HuH-7 (cell line): ENCODE measurements around the gene GPLD1.
"Not testable (repeated sequence)": the region's sequence is repeated elsewhere in the genome, so short reads cannot be mapped to it uniquely, and the experiment has no call there.

Experiments used
- DNase-seq: peaks from one replicate; pipeline ENCODE4 v3.0.0; 2011; ENCODE audit warnings: low spot score

The GPLD1 gene

DNA sequence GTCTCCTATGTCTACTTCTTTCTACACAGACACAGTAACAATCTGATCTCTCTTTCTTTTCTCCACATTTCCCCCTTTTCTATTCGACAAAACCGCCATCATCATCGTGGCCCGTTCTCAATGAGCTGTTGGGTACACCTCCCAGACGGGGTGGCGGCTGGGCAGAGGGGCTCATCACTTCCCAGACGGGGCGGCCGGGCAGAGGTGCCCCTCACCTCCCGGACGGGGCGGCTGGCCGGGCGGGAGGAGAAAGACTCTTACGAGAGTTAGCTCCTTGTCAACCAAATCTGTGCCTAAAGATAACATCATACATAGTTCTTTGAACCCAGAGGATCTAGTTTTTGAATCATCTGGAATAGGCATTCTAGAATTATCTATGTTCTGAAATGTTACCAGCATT, 74.8 kb downstream of the GPLD1 start:
- DNase-seq = not testable (repeated sequence)

DNA sequence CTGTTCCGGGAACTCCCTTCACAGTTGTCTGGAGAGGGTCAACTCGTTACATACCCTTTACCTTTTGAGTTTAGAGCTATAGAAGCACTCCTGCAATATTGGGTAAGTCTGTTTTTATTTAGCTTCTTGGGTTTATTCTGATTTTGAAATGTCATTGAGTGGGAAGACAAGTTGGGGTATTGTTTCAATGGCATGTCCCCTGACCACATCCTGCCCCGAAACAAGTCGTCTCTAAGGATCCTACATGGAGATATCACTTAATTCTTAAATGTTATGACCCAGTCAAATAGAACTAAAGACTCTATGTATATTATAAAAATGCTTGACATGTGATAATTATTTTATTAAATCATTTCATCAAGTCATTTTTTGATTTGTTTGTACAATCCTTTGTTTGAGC, 77.1 kb downstream of the GPLD1 start:
- DNase-seq = no peak

DNA sequence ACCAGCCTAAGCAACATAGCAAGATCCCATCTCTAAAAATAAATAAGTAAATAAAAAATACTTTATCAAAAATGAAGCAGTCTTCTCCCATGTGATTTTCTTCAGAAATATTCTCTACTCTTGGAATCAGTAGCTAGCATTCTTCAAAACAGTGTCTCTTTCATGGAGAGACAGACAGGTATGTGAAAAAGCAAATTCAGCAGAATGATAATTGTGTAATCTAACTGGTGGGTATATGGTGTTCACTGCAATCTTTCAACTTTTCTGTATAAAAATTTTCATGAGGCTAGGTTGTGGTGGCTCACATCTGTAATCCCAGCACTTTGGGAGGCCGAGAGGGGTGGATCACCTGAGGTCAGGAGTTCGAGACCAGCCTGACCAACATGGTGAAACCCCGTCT, 78.8 kb downstream of the GPLD1 start:
- no peak for DNase-seq

DNA sequence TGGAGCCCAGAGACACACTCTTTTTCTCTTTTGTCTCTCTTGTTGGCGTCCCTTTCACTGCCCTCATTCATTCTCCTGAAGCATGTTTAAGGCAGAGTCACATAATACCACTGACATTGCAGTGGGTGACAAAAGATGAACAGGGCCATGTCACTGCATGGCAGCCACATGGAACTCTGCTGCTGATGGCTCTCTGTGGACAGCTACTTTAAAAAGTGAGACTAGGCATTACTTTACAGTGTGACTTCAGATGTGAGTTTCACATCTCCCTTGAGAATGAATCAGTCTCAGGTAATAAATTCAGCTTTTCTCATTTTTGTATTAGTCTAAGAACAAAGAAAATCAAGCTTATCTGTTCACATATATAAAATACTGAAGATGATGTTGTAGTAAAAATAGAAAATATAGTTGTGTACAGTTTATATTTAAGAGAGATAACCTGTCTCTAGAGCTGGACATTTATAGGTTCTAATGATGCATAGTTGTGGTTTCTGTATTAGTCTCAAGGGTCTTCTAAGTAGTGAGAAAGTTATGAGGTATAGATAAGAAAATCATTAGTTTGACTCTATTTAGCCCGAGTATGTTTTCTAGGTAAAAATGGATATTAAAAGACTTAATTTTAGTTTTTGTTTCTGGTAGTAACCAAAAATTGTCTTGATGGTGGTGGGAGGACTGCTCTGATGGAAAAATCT, 80.5 kb downstream of the GPLD1 start:
- DNase-seq = no peak

DNA sequence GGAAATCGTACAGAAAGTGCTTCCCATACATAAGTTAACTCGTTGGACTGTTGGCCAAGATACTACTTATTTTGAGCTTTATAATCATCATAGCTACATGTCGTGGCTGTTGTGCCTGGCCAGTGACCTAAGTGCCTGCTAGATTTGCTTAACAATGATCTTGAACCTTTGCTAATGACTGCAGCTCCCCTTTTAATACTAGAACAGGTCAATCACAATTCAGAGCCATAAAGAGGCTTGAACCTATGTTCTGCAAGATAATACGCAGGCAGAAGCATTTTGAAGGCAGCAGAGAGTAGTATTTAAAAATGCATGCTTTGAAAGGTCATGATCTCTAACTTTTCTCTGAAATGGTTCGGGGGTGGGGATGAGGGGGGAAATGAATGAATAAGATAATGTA, 84.1 kb downstream of the GPLD1 start:
- no peak for DNase-seq

DNA sequence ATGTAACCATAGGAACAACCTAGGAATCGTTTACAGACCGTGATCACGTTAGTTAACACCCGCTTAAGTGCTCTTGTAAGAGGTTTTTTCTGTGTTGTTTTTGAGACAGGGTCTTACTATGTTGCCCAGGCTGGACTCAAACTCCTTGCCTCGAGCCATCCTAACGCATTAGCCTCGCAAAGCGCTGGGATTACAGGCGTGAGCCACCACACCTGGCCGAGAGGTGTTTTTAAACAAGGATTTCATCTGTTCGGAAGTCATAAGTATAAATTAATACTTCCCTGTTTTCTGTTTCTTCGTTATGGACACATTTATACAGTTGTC, 85.9 kb downstream of the GPLD1 start:
- DNase-seq = no peak

DNA sequence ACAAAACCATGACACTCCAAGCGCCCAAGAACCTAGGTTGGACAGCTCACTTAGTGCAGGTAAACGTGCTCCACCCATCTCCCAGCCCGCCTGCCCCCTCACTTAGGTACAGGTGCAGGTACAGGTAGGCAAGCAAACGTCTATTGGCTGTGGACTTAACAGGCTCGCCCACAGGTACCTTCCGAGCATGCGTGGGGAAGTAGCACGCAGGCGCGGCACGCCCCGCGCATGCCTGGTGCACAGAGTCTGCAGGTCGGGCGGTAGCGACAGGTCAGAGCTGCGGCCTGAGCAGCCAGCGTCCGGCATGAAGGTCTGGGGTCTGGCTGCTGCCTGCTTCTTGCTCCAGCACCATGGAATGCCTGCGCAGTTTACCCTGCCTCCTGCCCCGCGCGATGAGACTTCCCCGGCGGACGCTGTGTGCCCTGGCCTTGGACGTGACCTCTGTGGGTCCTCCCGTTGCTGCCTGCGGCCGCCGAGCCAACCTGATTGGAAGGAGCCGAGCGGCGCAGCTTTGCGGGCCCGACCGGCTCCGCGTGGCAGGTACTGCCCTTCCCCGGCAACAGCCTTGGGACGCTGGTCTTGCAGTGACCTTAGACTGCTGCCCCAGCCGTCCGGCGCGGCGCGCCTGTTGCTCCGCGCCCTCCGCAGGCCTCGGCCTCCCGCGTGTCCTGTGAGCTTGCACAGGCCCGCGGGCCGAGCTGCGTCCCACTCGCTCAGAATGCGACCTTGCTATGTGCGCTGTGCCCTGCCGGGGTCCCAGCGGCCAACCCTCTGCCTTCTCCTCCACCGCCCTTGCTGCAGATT, 86.5 kb downstream of the GPLD1 start, which contains the start of gene MRS2:
TSS of gene MRS2 (plus strand) at position 240 of the 804 bp plus-strand sequence. CDS start at position 351, 111 bp downstream.
- DNase-seq = peak; percentile 69

DNA sequence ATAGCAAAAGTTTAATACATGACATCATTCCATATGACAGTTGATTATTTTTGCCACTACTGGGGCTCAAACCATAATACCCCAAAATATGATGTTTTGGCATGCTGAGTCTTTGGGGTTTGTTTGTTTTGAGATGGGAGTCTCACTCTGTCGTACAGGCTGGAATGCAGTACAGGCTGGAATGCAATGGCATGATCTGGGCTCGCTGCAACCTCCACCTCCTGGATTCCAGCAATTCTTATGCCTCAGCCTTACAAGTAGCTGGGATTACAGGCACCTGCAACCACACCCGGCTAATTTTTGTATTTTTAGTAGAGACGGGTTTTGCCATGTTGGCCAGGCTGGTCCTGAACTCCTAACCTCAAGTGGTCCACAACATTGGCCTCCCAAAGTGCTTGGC, 87.9 kb downstream of the GPLD1 start:
- no peak for DNase-seq

DNA sequence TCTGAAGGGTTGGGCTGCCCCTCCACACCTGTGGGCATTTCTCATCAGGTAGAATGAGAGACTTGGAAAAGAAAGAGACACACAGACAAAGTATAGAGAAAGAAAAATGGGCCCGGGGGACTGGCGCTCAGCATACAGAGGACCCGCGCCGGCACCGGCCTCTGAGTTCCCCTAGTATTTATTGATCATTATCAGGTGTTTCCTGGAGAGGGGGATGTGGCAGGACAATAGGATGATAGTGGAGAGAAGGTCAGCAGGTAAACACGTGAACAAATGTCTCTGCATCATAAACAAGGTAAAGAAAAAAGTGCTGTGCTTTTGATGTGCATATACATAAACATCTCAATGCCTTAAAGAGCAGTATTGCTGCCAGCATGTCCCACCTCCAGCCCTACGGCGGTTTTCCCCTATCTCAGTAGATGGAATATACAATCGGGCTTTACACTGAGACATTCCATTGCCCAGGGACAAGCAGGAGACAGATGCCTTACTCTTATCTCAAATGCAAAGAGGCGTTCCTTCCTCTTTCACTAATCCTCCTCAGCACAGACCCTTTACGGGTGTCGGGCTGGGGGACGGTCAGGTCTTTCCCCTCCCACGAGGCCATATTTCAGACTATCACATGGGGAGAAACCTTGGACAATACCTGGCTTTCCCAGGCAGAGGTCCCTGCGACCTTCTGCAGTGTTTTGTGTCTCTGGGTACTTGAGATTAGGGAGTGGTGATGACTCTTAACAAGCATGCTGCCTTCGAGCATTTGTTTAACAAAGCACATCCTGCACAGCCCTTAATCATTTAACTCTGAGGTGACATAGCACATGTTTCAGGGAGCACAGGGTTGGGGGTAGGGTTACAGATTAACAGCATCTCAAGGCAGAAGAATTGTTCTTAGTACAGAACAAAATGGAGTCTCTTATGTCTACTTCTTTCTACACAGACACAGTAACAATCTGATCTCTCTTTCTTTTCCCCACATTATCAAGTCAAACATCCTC, 89.0 kb downstream of the GPLD1 start:
- DNase-seq = not testable (repeated sequence)

DNA sequence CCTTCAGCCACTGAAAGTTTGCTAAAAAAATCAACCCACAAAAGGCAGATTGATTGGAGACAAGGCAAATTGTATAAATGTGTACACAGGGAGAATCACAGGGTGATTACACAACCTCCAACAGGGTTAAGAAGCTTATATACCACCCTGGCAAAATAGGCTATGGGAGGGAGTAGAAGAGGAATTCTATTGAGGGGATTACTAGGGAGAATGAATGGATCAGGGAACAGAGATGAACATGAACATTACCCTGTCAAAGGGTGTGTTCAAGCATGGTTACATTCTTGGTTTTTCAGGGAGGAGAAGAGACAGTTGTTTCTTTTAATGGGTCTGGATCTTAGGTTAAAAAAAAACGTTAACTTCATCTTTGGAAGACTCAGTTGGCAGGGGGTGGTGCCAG, 91.7 kb downstream of the GPLD1 start:
- no peak for DNase-seq

DNA sequence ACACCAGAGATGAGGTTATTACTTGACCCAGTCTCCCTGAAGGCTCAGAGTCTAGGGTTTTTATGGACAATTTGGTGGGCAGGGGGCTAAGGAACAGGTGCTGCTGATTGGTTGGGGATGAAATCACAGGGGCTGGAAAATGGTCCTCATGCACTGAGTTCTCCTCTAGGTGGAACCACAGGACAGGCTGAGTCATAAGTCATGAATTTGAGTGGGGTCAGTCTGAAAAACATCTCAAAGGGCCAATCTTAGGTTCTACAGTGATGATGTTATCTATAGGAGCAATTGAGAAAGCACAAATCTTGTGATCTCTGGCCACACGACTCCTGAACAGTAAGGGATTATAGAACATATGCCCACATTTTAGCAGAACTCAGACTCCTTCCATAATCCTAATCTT, 92.6 kb downstream of the GPLD1 start:
- DNase-seq = no peak

DNA sequence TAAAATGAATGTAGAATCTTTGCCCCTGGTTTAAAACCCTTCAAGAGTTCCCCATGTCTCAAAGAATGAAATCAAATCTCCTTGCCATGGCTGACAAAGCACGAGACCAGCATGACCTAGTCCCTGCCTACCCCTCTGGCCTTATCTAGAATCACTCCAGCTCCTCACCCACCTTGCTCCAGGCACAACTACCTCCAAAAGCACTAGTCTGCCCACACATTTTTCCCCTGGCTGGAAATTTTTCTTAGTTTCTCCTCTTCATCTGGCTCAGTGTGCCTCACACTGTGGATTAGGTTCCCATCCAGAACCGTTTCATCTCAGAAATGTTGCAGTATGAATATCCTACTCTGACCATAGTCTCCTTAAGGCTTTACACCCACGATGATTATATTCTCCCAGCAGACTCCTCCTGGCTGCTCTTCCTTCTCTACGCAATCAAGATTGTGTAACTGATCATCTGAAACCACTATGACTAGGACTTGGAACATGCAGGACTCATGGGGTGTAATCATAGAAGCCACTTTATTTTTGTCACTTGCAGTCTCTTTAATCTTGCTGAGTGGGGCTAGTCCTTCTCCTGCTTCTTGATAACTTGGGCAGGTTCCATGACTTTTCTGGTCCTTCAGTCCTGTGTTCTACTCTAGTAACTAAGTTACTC, 94.5 kb downstream of the GPLD1 start:
- no peak for DNase-seq

DNA sequence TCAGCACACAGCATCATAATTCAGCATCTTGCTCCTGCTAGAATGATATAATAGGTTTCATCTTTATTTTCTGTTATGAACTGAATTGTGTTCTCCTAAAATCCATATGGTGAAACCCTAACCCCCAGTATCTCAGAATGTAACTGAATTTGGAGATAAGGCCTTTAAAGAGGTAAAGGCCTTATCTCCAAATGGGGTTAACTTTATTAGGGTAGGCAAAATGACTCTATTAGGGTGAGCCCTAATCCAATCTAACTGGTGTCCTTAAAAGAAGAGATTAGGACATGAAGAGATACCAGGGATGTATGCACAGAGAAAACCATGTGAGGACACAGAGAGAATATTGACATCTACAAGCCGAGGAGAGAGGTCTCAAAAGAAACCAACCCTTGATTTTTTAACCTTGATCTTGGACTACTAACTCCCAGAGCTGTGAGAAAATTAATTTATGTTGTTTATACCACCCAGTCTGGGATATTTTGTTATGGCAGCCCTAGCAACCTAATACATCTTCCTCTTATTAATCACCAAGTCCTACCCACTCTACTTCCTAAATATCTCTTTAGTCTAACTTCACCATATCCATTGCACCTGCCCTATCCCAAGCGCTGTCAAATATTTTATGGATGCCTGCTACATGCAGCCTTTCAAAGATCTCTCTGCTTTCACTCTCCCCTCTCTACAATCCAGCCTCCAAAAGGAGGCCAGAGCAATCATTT, 95.2 kb downstream of the GPLD1 start:
- no peak for DNase-seq

DNA sequence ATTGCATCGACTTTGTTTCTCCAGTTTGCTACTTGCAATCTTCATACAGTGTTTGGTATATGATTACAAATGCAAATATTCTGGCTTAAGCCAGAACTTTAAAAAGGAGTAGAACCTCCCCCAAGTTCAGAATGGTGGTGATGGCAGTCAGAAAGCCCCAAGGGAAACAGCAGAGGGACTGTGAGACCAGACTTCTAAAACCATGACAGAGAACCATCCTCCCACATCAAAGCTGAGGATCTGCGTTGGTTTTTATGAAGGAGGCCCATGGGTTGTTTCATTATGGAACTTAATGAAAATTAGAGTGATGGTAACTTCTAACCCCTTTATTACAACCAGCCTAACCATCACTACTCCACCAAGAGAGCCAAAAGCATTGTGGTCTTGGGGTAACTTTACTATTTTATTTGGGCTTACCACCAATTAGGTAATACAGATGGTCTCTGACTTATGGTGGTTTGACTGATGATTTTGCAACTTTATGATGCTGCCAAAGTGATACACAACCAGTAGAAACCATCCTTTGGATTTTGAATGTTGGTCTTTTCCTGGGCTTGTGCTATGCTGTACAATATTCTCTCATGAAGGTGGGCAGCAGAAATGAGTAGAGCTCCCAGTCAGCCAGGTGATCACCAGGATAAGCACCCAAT, 97.5 kb downstream of the GPLD1 start:
- DNase-seq = no peak

DNA sequence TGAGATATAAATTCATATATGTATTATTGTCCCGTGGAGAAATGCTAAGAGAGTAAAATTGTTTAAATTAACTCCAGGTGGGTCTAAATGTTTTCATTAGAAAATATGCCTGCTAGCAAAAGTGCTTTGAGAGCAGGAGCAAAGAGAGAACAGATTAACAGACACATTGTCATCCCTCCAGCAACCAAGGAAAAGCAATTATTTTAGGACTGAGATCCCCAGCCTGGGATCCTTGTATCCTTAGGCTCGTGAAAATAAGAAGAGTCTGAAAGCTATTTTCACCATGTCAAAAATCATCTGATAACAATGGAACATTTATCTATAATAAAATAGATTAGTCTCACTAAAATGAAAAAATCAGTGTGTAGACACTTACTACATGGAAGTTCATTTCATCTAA, 98.2 kb downstream of the GPLD1 start:
- no peak for DNase-seq

DNA sequence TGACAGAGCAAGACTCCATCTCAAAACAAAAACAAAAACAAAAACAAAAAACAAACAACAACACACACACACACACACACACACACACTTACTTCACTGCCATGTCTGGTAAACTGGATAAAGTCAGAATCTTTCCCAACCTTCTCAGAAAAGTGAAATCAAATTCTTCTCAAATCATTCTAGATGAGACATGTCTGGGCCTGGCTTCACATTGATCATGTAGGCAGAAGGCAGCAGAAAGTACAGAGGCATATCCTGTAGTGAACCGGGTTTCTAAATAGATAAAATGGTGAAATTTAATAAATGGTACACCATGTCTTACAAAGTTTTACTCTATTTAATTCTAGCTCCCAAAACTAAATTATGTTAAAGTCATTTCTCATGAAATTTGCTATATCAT, 101.6 kb downstream of the GPLD1 start:
- no peak for DNase-seq

DNA sequence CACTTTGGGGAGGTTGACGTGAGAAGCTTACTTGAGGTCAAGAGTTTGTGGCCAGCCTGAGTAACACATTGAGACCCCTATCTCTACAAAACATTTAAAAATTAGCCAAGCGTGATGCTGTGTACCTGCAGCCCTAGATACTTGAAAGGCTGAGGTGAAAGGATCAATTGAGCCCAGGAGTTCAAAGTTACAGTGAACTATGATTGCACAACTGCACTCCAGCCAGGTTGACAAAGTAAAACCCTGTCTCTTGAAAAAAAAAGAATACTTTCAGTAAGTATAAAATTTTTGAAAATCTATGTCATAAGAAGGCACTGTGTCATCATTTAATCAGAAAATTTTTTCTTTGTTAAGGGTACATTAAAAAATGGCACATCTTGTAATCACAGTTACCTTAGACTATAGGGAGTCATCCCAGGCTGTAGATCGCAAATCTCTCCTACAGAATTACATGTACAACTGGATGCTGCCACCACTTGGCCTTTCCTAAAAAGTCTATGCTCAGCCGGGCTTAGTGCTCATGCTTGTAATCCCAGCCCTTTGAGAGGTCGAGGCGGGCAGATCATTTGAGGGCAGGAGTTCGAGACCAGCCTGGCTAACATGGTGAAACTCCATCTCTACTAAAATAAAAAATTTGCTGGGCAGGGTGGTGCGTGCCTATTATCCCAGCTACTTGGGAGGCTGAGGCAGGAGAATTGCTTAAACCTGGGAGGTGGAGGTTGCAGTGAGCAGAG, 103.7 kb downstream of the GPLD1 start:
- no peak for DNase-seq

DNA sequence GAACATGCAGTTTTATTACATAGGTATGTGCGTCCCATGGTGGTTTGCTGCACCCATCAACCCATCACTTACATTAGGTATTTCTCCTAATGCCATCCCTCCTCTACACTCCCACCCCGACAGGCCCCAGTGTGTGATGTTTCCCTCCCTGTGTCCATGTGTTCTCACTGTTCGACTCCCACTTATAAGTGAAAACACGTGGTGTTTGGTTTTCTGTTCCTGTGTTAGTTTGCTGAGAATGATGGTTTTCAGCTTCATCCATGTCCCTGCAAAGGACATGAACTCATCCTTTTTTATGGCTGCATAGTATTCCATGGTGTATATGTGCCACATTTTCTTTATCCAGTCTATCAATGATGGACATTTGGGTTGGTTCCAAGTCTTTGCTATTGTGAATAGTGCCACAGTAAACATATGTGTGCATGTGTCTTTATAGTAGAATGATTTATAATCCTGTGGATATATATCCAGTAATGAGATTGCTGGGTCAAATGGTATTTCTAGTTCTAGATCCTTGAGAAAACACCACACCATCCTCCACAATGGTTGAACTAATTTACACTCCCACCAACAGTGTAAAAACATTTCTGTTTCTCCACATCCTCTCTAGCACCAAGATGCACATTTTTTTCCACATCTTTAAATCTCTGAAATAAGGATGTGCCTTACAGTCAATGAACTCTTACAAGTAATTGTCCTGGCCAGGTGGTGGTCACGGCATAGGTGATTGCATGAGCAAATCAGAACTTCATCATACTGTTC, 104.8 kb downstream of the GPLD1 start:
- DNase-seq = not testable (repeated sequence)

DNA sequence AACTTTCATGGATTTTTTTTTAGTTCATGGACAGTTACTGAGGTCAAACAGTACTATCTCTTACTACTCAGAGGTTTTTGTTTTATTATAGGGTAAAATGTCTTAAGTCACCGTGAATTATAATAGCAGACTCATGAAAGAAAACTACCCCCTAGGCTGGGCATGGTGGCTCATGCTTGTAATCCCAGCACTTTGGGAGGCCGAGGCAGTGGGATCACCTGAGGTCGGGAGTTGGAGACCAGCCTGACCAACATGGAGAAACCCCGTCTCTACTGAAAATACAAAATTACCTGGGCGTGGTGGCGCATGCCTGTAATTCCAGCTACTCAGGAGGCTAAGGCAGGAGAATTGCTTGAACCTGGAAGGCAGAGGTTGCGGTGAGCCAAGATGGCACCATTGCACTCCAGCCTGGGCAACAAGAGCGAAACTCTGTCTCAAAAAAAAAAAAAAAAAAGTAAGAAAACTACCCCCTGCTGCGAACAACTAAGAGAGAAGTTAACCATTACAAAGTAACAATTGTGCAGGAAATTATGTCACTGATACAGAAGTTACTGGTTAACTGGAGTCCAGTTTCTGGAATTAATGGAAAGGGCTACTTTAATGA, 106.4 kb downstream of the GPLD1 start:
- DNase-seq = not testable (repeated sequence)
